GM12878 (cell line): ENCODE results near the gene CACNA2D3.

Experiments used
- ATF3 ChIP-seq: IDR thresholded peaks from 2 replicates; pipeline ENCODE4 v1.6.1; 2011; ENCODE audit warnings: low read depth, mild to moderate bottlenecking, low read length, moderate library complexity, borderline replicate concordance; ENCODE audit errors: extremely low read depth
- CBFB ChIP-seq: IDR thresholded peaks from 2 replicates; pipeline ENCODE4 v1.6.1; 2016; ENCODE audit warnings: antibody characterized with exemption, low read depth
- IKZF1 ChIP-seq: fragments of 450-650 bp; conservative IDR thresholded peaks from 2 replicates; pipeline ENCODE4 v1.6.1; 2017; ENCODE audit warnings: antibody characterized with exemption, mild to moderate bottlenecking
- IRF3 ChIP-seq: fragments of 450-650 bp; IDR thresholded peaks from 2 replicates; pipeline ENCODE4 v1.6.1; 2014; ENCODE audit warnings: mild to moderate bottlenecking
- JUNB ChIP-seq: IDR thresholded peaks from 2 replicates; pipeline ENCODE4 v1.6.1; 2016; ENCODE audit warnings: antibody characterized with exemption, mild to moderate bottlenecking
- NR2C2 ChIP-seq: IDR thresholded peaks from 2 replicates; pipeline ENCODE4 v1.6.1; 2011; ENCODE audit warnings: borderline replicate concordance, low read depth; ENCODE audit not compliant: control insufficient read depth, insufficient read length
- POLR2A ChIP-seq: IDR thresholded peaks from 2 replicates; pipeline ENCODE4 v1.6.1; 2011; ENCODE audit warnings: low read depth, mild to moderate bottlenecking, low read length
- POLR2AphosphoS5 ChIP-seq: IDR thresholded peaks from 2 replicates; pipeline ENCODE4 v1.6.1; 2011; ENCODE audit warnings: mild to moderate bottlenecking, low read length, inconsistent platforms
- RAD21 ChIP-seq: IDR thresholded peaks from 2 replicates; pipeline ENCODE4 v1.6.1; 2011; ENCODE audit warnings: mild to moderate bottlenecking, low read depth, low read length, moderate library complexity; ENCODE audit not compliant: insufficient read depth
- SUZ12 ChIP-seq: fragments of 200-600 bp; sonication (generic); IDR thresholded peaks from one replicate; pipeline ENCODE4 v1.6.1; 2018; ENCODE audit warnings: antibody characterized with exemption, mild to moderate bottlenecking; ENCODE audit not compliant: unreplicated experiment
- YBX1 ChIP-seq: fragments of 450-650 bp; IDR thresholded peaks from 2 replicates; pipeline ENCODE4 v1.6.1; 2016; ENCODE audit warnings: antibody characterized with exemption
- TF ChIP-seq, protein P1 (sequence below): IDR thresholded peaks from 2 replicates; pipeline ENCODE4 v1.6.1; 2011; ENCODE audit warnings: borderline replicate concordance, low read depth, mild to moderate bottlenecking, moderate library complexity, low read length; ENCODE audit not compliant: insufficient read depth, poor library complexity, severe bottlenecking
- TF ChIP-seq, protein P2 (sequence below), 3 experiments: IDR thresholded peaks in 2 of 3; conservative IDR thresholded peaks in 1 of 3; 2 replicates each; pipeline ENCODE4 v1.5.1; 2011; ENCODE audit warnings: low read depth in 3 of 3, low read length in 3 of 3, mild to moderate bottlenecking in 3 of 3, control low read depth in 2 of 3, moderate library complexity in 2 of 3, inconsistent platforms in 1 of 3, mixed read lengths in 1 of 3; ENCODE audit not compliant: control insufficient read depth in 2 of 3, insufficient read depth in 1 of 3; ENCODE audit errors: extremely low read depth in 1 of 3

DNA sequence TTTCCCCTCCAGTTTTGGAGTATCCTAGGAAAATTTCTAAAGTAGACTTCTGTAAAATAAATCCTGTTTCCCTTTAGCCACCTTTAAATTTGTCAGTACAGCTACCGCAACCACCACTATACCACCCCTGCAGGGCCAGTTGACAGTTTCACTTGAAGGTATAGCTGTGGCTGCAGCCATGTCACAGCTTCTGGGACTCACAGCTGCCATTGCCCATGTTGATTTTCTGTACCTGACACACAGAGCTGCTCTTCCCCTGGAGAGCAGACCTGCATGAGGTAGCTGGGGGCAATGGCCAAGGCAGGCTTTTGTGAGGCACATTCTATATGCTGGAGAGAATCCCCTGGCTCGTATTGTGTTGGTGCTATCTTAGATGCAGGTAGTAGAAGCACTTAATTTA is 460.1 kb downstream of the CACNA2D3 start:
- no peak for TF ChIP-seq IRF3
- TF ChIP-seq JUNB = no peak
- no peak for TF ChIP-seq ATF3
- TF ChIP-seq, protein P1, sequence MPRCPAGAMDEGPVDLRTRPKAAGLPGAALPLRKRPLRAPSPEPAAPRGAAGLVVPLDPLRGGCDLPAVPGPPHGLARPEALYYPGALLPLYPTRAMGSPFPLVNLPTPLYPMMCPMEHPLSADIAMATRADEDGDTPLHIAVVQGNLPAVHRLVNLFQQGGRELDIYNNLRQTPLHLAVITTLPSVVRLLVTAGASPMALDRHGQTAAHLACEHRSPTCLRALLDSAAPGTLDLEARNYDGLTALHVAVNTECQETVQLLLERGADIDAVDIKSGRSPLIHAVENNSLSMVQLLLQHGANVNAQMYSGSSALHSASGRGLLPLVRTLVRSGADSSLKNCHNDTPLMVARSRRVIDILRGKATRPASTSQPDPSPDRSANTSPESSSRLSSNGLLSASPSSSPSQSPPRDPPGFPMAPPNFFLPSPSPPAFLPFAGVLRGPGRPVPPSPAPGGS = no peak
- no peak for TF ChIP-seq CBFB
- TF ChIP-seq NR2C2 = no peak
- TF ChIP-seq IKZF1 = no peak
- no peak for TF ChIP-seq SUZ12
- no peak for TF ChIP-seq POLR2AphosphoS5
- TF ChIP-seq RAD21 = no peak
- no peak for TF ChIP-seq YBX1
- TF ChIP-seq, protein P2, sequence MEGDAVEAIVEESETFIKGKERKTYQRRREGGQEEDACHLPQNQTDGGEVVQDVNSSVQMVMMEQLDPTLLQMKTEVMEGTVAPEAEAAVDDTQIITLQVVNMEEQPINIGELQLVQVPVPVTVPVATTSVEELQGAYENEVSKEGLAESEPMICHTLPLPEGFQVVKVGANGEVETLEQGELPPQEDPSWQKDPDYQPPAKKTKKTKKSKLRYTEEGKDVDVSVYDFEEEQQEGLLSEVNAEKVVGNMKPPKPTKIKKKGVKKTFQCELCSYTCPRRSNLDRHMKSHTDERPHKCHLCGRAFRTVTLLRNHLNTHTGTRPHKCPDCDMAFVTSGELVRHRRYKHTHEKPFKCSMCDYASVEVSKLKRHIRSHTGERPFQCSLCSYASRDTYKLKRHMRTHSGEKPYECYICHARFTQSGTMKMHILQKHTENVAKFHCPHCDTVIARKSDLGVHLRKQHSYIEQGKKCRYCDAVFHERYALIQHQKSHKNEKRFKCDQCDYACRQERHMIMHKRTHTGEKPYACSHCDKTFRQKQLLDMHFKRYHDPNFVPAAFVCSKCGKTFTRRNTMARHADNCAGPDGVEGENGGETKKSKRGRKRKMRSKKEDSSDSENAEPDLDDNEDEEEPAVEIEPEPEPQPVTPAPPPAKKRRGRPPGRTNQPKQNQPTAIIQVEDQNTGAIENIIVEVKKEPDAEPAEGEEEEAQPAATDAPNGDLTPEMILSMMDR (IDR thresholded peaks at IDR 0.05 in 2 of 3, conservative IDR thresholded peaks at IDR 0.05 in 1 of 3; ENCODE audit: control insufficient read depth in 2 of 3, extremely low read depth in 1 of 3, insufficient read depth in 1 of 3, low read depth in 3 of 3, low read length in 3 of 3) = no peak
- TF ChIP-seq POLR2A = no peak
